C4-2B (cell line): Measurements from ENCODE around the gene UBE2E1.

Source experiments
- ZFX ChIP-seq: fragments of 450-650 bp; IDR thresholded peaks from 2 replicates; pipeline ENCODE4 v1.6.1; 2017
- TF ChIP-seq, protein P1 (sequence below): fragments of 450-650 bp; conservative IDR thresholded peaks from 2 replicates; pipeline ENCODE4 v1.5.1; 2017; ENCODE audit warnings: mild to moderate bottlenecking

DNA sequence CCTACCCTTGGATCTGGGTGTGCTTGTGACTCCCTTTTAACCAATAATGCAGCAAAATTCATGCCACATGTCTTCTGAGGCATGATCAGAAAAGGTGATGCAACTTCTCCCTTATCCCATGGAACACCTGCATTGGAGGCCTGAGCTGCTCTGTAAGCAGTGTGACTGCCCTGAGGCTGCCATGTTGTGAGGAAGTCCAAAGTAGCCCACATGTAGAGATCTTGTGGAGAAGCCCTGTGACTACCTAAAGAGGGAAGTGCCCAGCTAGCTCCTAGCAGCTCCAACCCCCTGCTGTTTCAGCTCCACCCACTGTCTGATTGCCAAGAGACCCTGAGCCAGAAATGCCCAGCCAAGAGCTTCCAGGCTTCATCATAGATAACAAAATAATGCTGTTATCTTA, 132.9 kb downstream of the UBE2E1 start:
- TF ChIP-seq, protein P1, sequence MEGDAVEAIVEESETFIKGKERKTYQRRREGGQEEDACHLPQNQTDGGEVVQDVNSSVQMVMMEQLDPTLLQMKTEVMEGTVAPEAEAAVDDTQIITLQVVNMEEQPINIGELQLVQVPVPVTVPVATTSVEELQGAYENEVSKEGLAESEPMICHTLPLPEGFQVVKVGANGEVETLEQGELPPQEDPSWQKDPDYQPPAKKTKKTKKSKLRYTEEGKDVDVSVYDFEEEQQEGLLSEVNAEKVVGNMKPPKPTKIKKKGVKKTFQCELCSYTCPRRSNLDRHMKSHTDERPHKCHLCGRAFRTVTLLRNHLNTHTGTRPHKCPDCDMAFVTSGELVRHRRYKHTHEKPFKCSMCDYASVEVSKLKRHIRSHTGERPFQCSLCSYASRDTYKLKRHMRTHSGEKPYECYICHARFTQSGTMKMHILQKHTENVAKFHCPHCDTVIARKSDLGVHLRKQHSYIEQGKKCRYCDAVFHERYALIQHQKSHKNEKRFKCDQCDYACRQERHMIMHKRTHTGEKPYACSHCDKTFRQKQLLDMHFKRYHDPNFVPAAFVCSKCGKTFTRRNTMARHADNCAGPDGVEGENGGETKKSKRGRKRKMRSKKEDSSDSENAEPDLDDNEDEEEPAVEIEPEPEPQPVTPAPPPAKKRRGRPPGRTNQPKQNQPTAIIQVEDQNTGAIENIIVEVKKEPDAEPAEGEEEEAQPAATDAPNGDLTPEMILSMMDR, result no peak
- no peak for TF ChIP-seq ZFX
